Measurements from ENCODE around the gene ACER3.

Gene ACER3

DNA sequence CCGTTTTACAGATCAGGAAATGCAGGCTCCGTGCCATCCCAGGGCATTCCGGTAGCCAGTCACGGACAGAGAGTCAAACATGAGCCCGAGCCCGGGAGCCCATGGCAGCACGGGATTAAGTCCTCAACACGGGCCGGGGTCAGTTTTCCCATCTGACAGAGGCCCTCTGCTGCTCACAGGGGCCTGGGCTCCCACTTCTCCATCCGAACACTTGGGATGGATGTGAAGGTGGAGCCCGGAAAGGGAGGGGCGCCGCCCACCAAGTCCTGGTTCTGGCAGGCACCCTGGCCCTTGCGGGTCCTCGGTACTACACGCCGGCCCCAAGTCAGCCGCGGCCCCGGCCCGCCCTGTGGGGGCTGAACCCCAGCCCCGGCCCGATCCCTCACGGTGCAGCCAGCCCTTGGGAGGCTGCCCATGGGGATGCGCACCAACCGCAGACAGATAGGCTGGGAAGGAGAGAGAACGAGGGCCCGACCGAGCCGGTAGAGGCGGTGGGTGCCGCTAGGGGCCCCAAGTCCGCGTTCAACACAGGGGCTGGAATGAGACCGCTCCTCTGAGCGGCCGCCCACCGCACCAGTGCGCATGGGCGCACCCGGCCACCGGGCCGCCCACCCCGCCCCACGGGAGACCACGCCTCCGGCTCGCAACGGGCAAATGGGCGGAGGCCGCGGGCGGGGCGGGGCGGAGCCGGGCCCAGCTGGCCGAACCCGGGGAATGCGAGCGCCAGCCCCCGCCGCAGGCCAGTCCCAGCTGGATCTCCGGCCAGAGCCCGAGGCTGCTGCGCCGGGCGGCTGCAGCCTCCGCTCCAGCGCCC, 205.7 kb downstream of the ACER3 start, which contains the start of gene CAPN5:
CAPN5 (plus strand) TSS at position 743 of the 814 bp plus-strand sequence. CDS start 17,916 bp downstream, outside the sequence.
- H3K27ac ChIP-seq (ENCODE audit: low read length), result no peak within 1 kb of the TSS
- H3K4me1 ChIP-seq (ENCODE audit: insufficient read depth, low read length), result peaks cover 3% of the 10 kb centered on the region; the same call in 1 of the 2 replicates
- peak within 1 kb of the TSS; percentile 78 for H3K4me3 ChIP-seq (ENCODE audit: low read length)
- no peaks in the 10 kb centered on the region for H3K36me3 ChIP-seq (ENCODE audit: insufficient read depth, low read depth, low read length)
- no peaks in the 10 kb centered on the region for H3K9me3 ChIP-seq (ENCODE audit: insufficient read depth, low read depth, low read length)
- H3K27me3 ChIP-seq (ENCODE audit: insufficient read depth, low read length), result peaks cover 28% of the 10 kb centered on the region
- peak within 1 kb of the TSS; percentile 65; the same call in 1 of the 2 replicates for H3K9ac ChIP-seq (ENCODE audit: low read depth, low read length)

DNA sequence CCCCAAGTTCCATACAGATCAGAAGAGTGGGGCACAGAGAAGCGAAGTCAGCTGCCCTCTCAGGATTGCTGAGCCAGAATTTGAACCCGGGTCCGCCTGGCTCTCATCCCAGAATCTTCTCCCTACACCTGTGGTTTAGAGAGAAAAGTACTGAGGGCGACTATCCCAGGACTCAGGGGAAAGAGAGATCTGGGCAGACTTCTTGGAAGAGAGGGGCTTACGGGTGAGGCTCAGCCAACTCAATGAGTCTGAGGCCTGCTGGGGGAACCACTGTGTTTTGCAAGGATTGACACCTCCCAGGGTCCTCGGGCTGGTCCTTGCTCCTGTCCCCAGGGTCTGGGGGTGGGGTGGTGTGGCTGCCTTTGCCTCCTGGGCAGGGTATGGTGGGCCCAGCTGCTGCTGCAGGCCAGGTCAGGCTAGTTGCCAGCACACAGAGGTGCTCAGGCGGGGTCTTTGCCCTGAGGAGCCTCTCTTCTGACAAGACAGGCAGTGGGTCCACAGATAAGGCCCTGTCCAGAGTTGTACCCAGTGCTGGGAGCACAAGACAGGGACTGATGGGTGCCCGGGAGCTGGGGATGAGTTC, 207.2 kb downstream of the ACER3 start:
- Histone ChIP-seq H3K27me3 (ENCODE audit: insufficient read depth, low read length) (peaks cover 28% of the 10 kb centered on the region), H3K9me3 (ENCODE audit: insufficient read depth, low read depth, low read length) (no peaks in the 10 kb centered on the region), H3K36me3 (ENCODE audit: insufficient read depth, low read depth, low read length) (no peaks in the 10 kb centered on the region), H3K9ac (ENCODE audit: low read depth, low read length) (no peak overlapping the region; the same call in 1 of the 2 replicates), H3K27ac (ENCODE audit: low read length) (no peak overlapping the region), H3K4me3 (ENCODE audit: low read length) (peak overlapping the region; percentile 78), H3K4me1 (ENCODE audit: insufficient read depth, low read length) (peaks cover 3% of the 10 kb centered on the region; the same call in 1 of the 2 replicates)

DNA sequence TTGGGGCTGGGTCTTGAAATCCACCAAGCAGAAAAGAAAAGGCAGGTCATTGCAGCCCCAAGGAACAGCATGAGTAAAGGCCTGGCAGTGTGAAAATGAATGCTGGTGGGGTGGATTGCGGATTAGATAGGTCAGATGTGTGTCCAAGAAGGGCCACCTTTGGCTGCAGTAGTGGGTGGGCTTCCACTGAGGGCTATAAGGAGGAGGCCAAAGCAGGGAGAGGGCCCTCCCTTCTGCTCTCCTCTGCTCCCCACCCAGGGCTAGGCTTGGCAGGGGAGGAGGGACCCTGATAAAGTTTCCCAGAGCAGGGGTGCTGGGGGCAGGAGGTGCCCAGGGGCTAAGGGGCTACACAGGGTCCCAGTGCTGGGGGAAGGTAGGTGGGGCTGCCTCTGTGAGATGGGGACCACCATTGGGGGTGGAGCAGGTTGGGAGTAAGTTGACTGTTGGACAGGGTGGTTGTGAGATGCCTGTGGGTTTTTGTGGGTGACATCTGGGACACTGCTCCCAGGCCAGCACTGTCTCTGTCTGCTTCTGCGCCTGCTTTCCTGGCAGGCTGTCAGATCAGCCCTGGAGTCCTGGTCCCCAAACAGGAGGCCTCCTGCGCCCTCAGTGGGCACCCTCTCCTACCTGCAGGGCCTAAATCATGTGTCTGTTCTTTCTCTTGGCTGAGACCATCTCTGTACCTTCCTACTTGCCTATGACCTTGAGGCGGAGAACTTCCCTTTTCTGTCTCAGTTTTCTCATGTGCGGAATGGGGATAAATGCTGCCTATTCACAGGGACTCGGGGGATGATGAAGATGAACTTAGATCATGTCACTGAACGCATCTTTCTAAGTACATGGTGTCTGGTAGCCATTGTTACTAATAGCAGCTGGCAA, 208.0 kb downstream of the ACER3 start:
- Histone ChIP-seq H3K9ac (ENCODE audit: low read depth, low read length) (no peak overlapping the region), H3K27me3 (ENCODE audit: insufficient read depth, low read length) (peaks cover 28% of the 10 kb centered on the region), H3K27ac (ENCODE audit: low read length) (no peak overlapping the region), H3K9me3 (ENCODE audit: insufficient read depth, low read depth, low read length) (no peaks in the 10 kb centered on the region), H3K4me1 (ENCODE audit: insufficient read depth, low read length) (peaks cover 3% of the 10 kb centered on the region; the same call in 1 of the 2 replicates), H3K36me3 (ENCODE audit: insufficient read depth, low read depth, low read length) (no peaks in the 10 kb centered on the region), H3K4me3 (ENCODE audit: low read length) (no peak overlapping the region)

DNA sequence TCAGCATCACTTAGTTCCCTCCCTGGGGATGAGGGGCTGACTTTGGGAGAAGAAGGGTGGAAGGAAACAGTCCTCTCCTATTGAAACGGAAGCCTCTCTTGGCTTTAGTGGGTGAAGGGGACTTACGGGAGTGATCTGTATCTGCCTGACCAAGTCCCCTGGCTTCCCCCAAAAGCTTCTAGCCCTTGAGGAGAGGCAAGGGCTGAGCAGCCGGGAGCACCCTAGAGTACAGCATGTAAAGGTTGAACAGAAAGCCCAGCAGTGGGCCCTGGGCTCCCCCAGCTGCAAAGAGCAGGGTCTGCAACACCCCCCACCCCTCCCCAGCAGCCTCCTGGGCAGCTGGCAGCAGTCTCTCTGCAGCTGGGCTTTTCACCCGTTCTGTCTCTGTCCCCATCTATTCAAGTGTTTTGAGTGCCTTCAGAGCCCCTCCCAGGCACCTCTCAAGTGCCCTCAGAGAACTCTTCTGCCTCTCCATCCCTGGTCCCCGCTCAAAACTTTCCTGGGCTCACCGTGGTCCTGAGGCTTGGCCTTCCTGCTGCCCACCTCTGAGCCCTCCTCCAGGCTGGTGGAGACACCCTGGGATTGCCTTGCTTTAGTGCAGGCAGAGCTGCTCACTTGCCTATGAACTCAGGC, 208.7 kb downstream of the ACER3 start:
- Histone ChIP-seq H3K27me3 (ENCODE audit: insufficient read depth, low read length) (peaks cover 22% of the 10 kb centered on the region), H3K9me3 (ENCODE audit: insufficient read depth, low read depth, low read length) (no peaks in the 10 kb centered on the region), H3K27ac (ENCODE audit: low read length) (no peak overlapping the region), H3K9ac (ENCODE audit: low read depth, low read length) (no peak overlapping the region), H3K4me3 (ENCODE audit: low read length) (no peak overlapping the region), H3K4me1 (ENCODE audit: insufficient read depth, low read length) (peaks cover 3% of the 10 kb centered on the region; the same call in 1 of the 2 replicates), H3K36me3 (ENCODE audit: insufficient read depth, low read depth, low read length) (no peaks in the 10 kb centered on the region)

DNA sequence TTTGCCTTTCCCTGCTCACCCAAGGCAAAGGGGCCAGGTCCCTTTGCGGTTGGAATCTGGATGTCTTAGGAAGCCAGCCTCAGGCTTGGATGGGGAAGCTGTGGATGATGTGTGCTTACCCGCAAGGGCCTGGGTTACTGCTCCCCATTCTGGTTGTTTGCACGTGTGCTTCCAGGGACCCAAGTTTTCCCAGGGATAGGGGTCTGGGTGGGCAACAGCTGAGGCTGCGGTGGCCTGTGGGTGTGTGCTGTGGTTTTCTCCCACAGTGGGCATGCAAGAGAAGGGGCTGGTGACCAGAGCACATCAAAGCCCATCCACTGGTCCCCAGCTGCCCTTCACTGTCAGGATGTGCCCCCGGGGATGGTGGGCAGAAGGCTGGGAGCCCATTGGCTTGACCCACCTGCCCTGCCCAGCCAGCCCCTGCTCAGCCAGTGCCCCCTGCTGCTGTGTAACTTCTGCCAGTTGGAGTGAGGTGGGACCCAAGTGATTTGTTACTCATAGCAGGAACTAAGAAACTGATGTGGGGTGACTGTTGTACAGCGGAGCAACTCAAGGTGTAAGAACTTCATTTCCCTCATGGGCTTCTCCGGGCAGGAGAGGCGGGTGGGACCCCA, 209.4 kb downstream of the ACER3 start:
- H3K36me3 ChIP-seq (ENCODE audit: insufficient read depth, low read depth, low read length), result no peaks in the 10 kb centered on the region
- H3K4me3 ChIP-seq (ENCODE audit: low read length), result no peak overlapping the region
- peaks cover 15% of the 10 kb centered on the region for H3K27me3 ChIP-seq (ENCODE audit: insufficient read depth, low read length)
- H3K27ac ChIP-seq (ENCODE audit: low read length), result no peak overlapping the region
- H3K4me1 ChIP-seq (ENCODE audit: insufficient read depth, low read length), result peaks cover 3% of the 10 kb centered on the region; the same call in 1 of the 2 replicates
- no peaks in the 10 kb centered on the region for H3K9me3 ChIP-seq (ENCODE audit: insufficient read depth, low read depth, low read length)
- H3K9ac ChIP-seq (ENCODE audit: low read depth, low read length), result no peak overlapping the region

DNA sequence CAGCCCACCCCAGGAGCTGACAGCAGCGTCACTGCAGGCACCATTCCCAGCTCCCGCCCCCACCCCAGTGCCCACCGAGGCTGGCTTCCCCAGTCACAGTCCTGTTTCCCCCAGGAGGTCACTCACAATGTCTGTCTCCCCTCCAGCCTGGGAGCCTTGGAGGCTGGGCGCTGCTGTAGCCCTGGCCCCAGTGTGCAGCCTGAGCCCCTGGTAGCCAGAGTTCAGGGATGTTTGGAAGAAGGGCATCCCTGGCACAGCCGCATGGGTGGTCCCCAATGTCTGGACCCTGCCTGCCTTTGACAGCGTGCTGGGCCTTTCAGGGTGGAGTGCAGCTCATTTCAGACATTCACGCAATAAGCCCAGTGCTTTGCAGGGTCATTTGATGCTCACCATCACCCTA, 210.4 kb downstream of the ACER3 start:
- Histone ChIP-seq H3K36me3 (ENCODE audit: insufficient read depth, low read depth, low read length) (no peaks in the 10 kb centered on the region), H3K27ac (ENCODE audit: low read length) (no peak overlapping the region), H3K27me3 (ENCODE audit: insufficient read depth, low read length) (peaks cover 8% of the 10 kb centered on the region; the same call in 1 of the 2 replicates)

DNA sequence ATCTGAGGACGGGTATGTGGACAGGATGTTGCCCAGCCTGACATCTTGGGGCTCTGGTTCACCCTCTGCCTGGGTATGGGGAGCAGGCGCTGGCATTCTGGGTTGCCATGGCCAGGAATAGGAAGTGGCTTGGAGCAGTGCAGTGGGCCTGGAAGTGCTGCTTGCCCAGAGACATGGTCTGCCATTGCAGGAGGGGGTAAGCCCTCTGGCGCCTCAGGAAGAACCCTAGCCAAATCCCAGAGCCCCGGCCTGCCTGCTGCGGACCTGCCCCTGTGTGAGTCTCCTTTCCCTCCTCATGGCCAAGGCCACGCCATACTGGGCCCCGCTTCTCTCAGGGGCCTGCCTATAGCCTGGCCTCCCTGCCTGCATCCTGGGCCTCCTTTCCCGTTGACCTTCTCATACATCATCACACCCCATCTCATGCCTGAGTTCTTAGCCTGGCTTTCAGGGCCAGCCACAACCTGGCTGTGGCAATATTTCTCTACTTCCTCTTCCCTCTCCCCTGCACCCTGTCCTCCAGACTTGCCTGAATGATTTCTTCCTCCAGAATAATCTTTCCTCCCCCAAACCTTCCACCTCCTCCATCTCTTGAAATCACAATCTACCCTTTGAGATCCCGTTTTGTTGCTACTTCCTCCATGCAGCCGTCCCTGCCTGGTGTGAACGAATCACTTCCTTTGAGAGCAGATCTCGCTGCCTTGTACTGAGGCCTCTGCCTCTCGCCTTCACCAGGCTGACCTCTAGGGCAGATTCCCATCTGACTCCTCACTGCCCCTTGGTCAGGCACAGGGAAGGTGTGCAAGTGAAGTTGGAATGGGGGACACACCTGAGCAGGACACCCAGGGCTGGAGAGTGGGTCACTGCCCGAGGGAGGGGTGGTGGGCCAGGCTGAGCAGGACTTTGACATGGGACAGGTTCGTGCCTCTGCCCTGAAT, 211.2 kb downstream of the ACER3 start:
- no peak overlapping the region for H3K4me3 ChIP-seq (ENCODE audit: low read length)

More for the DNA sequence above, 210.4 kb downstream of the ACER3 start:
- Histone ChIP-seq H3K9me3 (ENCODE audit: insufficient read depth, low read depth, low read length) (no peaks in the 10 kb centered on the region), H3K9ac (ENCODE audit: low read depth, low read length) (no peak overlapping the region), H3K4me3 (ENCODE audit: low read length) (no peak overlapping the region), H3K4me1 (ENCODE audit: insufficient read depth, low read length) (peaks cover 3% of the 10 kb centered on the region; the same call in 1 of the 2 replicates)

DNA sequence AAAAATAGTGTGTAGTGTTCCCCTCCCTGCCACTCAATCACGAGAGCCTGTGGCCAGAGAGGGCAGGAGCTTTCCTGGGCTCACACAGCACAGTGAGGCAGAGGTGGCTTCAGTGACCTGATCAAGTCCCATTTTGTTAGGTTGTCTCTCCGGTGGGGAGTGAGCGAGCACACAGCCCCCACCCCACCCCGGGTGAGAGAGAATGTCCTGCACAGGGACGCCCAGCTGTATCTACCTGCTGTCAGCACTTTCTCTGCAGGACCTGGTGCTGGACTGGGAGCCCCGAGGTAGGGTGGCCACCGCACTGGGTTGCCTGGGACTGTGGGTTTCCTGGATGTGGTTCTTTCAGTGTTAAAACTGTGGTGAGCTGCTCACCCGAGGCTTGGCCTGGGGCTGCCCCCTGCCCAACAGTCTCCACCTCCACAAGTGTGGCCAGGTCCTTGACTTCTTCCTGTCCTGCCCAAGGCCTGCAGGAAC, 212.2 kb downstream of the ACER3 start:
- H3K36me3 ChIP-seq (ENCODE audit: insufficient read depth, low read depth, low read length), result no peaks in the 10 kb centered on the region
- no peak overlapping the region for H3K9ac ChIP-seq (ENCODE audit: low read depth, low read length)
- H3K27ac ChIP-seq (ENCODE audit: low read length), result no peak overlapping the region
- H3K4me1 ChIP-seq (ENCODE audit: insufficient read depth, low read length), result no peaks in the 10 kb centered on the region; the same call in 1 of the 2 replicates
- peaks cover 5% of the 10 kb centered on the region; the same call in 1 of the 2 replicates for H3K27me3 ChIP-seq (ENCODE audit: insufficient read depth, low read length)
- H3K4me3 ChIP-seq (ENCODE audit: low read length), result no peak overlapping the region
- no peaks in the 10 kb centered on the region for H3K9me3 ChIP-seq (ENCODE audit: insufficient read depth, low read depth, low read length)

More for the DNA sequence above, 211.2 kb downstream of the ACER3 start:
- Histone ChIP-seq H3K27ac (ENCODE audit: low read length) (no peak overlapping the region), H3K4me1 (ENCODE audit: insufficient read depth, low read length) (peaks cover 3% of the 10 kb centered on the region; the same call in 1 of the 2 replicates), H3K36me3 (ENCODE audit: insufficient read depth, low read depth, low read length) (no peaks in the 10 kb centered on the region), H3K9me3 (ENCODE audit: insufficient read depth, low read depth, low read length) (no peaks in the 10 kb centered on the region), H3K27me3 (ENCODE audit: insufficient read depth, low read length) (peaks cover 8% of the 10 kb centered on the region; the same call in 1 of the 2 replicates), H3K9ac (ENCODE audit: low read depth, low read length) (no peak overlapping the region)

DNA sequence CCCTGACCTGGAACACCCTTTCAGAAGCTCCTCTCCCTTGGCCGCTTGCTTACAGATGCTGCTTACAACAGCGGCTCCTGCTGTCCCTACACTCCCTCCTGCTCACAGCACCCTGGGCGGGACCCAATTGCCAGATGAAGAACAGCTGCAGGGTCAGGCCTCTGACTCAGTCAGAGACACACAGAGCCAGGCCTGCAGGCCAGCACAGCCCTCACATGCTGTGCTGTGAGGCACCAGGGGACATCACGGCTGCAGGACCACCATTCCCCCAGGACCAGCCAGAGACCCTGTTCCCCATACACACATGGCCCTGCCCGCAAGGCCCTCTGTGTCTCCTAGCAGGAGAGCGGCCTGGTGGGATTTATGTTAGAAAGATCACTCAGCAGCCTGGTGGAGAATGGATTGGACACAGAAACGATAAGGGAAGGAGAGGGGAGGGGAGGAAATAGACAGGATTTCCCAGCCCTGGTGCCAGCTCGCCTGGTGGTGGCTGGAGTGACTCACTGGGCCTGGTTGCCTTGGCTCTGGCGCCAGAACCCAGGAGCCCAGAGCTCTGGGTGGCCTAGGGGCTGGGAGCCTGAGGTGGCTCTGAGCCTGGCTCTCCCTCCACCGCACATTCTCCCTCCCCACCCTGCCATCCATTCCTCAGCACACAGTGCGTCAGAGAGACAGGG, 212.7 kb downstream of the ACER3 start:
- Histone ChIP-seq H3K36me3 (ENCODE audit: insufficient read depth, low read depth, low read length) (no peaks in the 10 kb centered on the region), H3K9ac (ENCODE audit: low read depth, low read length) (no peak overlapping the region), H3K27me3 (ENCODE audit: insufficient read depth, low read length) (no peaks in the 10 kb centered on the region), H3K27ac (ENCODE audit: low read length) (no peak overlapping the region), H3K4me1 (ENCODE audit: insufficient read depth, low read length) (no peaks in the 10 kb centered on the region), H3K4me3 (ENCODE audit: low read length) (no peak overlapping the region), H3K9me3 (ENCODE audit: insufficient read depth, low read depth, low read length) (no peaks in the 10 kb centered on the region)
